Breast epithelium (tissue), 3 donors: ENCODE data around the gene SWAP70.

Source experiments
- CTCF ChIP-seq, 3 donors: fragments of 450-650 bp; IDR thresholded peaks; one replicate each; pipeline ENCODE4 v1.5.1; 2016 to 2017; ENCODE audit warnings: antibody characterized with exemption in 3 of 3, mild to moderate bottlenecking in 3 of 3, moderate library complexity in 3 of 3
- POLR2A ChIP-seq: fragments of 450-650 bp; IDR thresholded peaks from one replicate; pipeline ENCODE4 v1.6.1; 2016; ENCODE audit warnings: antibody characterized with exemption, mild to moderate bottlenecking, moderate library complexity
- POLR2AphosphoS5 ChIP-seq, 3 donors: sonication (generic); formaldehyde crosslinking; IDR thresholded peaks; one replicate each; pipeline ENCODE4 v1.6.1; 2017; ENCODE audit warnings: antibody characterized with exemption in 3 of 3

- TF ChIP-seq POLR2A (no peak), CTCF (IDR thresholded peaks at IDR 0.05) (no peak), POLR2AphosphoS5 (IDR thresholded peaks at IDR 0.05) (no peak)
Measured at GRCh38 chr11:9619004-9619403, 44.9 kb upstream of the SWAP70 start.
